ENCODE results near the gene ARHGAP42.

DNA sequence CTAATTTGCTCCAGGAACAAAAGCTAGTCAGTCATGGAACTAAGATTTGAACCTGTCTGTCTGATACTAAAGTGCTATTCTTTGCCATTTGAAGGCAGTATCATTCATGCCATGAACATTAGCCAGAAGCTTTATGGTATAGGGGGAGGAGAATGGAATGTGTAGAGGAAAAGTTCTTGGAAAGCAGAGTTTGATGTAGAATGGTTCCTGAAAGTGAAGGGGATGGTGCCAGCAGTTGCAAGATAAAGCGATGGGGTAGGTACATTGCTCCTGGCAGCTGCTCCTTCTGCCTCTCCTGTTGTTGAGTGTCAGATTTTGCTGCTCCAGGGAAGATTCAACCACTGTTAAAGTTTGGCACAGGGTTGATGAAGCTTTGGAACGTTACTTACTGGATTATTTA, 53.4 kb downstream of the ARHGAP42 start:
- TF ChIP-seq POLR2AphosphoS5 (IDR thresholded peaks at IDR 0.05; ENCODE audit: low read depth, low read length) (no peak), POLR2A (IDR thresholded peaks at IDR 0.05; ENCODE audit: low read depth, low read length) (no peak)

Data from GM12892 (cell line).